HPDE6-E6E7 (cell line): ENCODE results near the gene CYBC1.

Source experiments
- DNase-seq: peaks from one replicate; pipeline ENCODE4 v3.0.0; 2011; ENCODE audit warnings: missing footprints; ENCODE audit errors: extremely low spot score

CYBC1 gene

GRCh38 chr17:82411396-82412053 lies 39.0 kb downstream of the CYBC1 start:
- no peak for DNase-seq

GRCh38 chr17:82410014-82410716 lies 40.4 kb downstream of the CYBC1 start:
- DNase-seq = no peak

GRCh38 chr17:82408938-82409318 lies 41.6 kb downstream of the CYBC1 start:
- DNase-seq = no peak

GRCh38 chr17:82408288-82408937 lies 42.1 kb downstream of the CYBC1 start:
- DNase-seq = no peak

- no peak for DNase-seq
Observed at GRCh38 chr17:82407255-82407654, 43.3 kb downstream of the CYBC1 start.

- DNase-seq = no peak
Observed at GRCh38 chr17:82406131-82406671, 44.4 kb downstream of the CYBC1 start.

- DNase-seq = no peak
Observed at GRCh38 chr17:82405051-82405450, 45.5 kb downstream of the CYBC1 start.

- DNase-seq = no peak
Observed at GRCh38 chr17:82403662-82404660, 46.6 kb downstream of the CYBC1 start.

GRCh38 chr17:82402865-82403264 lies 47.7 kb downstream of the CYBC1 start:
- no peak for DNase-seq

GRCh38 chr17:82400830-82401229 lies 49.7 kb downstream of the CYBC1 start:
- no peak for DNase-seq

GRCh38 chr17:82400206-82400605 lies 50.3 kb downstream of the CYBC1 start:
- DNase-seq = no peak

GRCh38 chr17:82399601-82400101 lies 50.9 kb downstream of the CYBC1 start:
- no peak for DNase-seq

GRCh38 chr17:82399041-82399441 lies 51.5 kb downstream of the CYBC1 start:
- DNase-seq = no peak

GRCh38 chr17:82397449-82398335 lies 52.9 kb downstream of the CYBC1 start:
- DNase-seq = no peak

GRCh38 chr17:82396601-82397435 lies 53.7 kb downstream of the CYBC1 start:
- DNase-seq = no peak

GRCh38 chr17:82394278-82394677 lies 56.3 kb downstream of the CYBC1 start:
- DNase-seq = no peak

- DNase-seq = no peak
Observed at GRCh38 chr17:82392941-82393340, 57.6 kb downstream of the CYBC1 start.
